HG03064 (cell line): ENCODE data around the gene RARRES2.
A peak's percentile ranks its signal among the peaks of the same experiment; 100 is the strongest.

ENCODE experiments used
- ATAC-seq: cut with Tn5 transposase; IDR thresholded peaks from one replicate; pipeline ENCODE4 v1.9.1; 2021; ENCODE audit warnings: low read depth; ENCODE audit not compliant: unreplicated experiment

Gene RARRES2

GRCh38 chr7:150377635-150378034 is 36.2 kb upstream of the RARRES2 start:
- ATAC-seq: no peak

DNA sequence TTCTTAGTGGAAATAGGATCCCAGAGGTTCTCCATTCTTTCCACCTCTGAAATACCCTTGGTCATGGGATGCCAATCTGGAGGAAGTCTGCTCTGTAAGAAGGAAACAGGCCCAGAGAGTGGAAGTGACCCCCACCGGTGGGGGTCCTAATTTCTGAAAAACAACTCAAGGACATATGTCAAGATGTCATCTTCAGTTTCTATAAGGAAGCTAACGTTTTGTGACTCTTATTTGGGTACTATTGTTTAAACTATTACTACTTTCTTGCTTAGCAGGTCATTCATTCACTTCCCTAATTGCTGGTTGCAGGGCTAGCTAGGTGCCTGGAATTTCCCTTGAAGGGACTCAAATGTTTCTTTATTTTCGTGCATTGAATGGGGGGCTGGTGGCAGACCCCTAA is 35.8 kb upstream of the RARRES2 start:
- no peak for ATAC-seq

DNA sequence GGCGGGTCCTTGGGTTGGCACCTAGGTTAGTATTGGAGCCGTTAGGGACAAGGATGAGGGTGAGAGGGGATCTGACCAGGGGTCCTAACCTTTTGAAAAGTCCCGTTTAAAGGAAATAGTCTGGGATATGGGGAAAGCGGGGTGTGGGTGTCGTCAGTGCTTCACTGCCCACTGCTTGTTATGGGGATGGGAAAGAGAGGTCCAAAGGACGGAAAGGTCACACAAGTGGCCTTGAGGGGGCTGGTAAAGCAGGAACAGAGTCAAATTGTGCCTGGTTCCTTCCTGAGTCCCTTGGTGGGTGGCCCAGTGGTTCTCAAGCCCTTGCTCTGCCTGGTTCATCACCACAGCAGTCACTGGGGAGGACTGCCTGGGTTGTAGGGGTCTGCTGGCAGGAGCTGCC is 35.1 kb upstream of the RARRES2 start:
- no peak for ATAC-seq

GRCh38 chr7:150375662-150376521 is 34.5 kb upstream of the RARRES2 start:
- ATAC-seq: no peak

DNA sequence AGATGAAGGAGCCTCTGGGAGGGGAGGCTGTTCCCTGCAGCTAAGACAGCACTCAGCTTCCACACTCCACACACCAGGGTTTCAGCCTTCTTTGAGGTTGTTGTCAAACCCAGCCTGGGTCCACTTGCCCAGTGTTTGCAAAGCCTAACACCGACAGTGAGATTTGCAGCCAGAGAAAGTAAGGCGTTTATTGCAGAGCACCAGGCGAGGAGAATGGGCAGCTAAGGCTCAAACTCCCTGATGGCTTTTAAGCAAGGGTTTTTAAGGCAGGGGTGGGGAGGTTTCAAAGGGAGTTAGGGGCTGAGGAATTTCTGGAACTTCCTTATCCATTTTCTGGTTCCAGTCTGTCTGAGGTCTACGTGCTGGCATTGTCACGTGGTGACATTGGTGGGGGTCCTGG is 33.0 kb upstream of the RARRES2 start:
- no peak for ATAC-seq

GRCh38 chr7:150374026-150374425 is 32.6 kb upstream of the RARRES2 start:
- ATAC-seq: no peak

DNA sequence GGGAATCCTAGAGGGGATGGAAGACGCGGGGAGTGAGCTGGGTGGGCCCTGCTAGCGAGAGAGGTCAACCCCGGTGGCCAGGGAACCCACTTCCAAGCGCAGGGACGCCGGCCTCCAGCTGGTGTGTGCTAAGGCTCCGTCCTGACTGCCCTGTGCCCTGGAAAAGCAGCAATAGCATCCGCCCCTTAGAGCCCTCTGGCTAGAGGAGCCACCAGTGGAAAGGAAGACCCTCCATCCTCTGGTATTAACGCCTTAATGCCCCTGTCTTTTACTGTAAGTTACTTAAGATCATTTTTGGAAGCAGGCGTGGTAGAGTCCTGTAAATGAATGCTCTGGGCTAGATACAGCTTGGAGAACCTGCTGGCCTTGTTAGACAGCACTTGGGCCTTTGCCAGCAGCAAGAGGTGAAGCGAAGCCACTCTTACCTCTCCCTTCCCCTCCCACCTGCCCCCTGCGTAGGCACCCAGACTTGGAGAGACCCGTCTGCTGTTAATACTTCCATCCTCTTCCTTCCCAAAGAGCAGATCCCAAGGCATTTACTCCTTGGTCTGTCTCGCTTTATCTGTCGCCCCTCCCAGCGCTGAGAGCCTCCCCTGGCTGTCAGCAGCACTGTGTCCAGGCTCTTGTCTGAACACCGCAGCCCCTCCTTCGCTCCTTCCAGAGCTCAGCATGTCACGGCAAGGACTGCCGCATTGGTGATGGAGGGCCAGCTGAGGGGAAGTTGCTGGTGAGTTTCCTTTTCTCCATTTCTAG is 31.8 kb upstream of the RARRES2 start:
- no peak for ATAC-seq

GRCh38 chr7:150372271-150373048 is 31.0 kb upstream of the RARRES2 start:
- ATAC-seq: no peak

- ATAC-seq: no peak
These were observed 30.5 kb upstream of the RARRES2 start for GRCh38 chr7:150371996-150372270.

DNA sequence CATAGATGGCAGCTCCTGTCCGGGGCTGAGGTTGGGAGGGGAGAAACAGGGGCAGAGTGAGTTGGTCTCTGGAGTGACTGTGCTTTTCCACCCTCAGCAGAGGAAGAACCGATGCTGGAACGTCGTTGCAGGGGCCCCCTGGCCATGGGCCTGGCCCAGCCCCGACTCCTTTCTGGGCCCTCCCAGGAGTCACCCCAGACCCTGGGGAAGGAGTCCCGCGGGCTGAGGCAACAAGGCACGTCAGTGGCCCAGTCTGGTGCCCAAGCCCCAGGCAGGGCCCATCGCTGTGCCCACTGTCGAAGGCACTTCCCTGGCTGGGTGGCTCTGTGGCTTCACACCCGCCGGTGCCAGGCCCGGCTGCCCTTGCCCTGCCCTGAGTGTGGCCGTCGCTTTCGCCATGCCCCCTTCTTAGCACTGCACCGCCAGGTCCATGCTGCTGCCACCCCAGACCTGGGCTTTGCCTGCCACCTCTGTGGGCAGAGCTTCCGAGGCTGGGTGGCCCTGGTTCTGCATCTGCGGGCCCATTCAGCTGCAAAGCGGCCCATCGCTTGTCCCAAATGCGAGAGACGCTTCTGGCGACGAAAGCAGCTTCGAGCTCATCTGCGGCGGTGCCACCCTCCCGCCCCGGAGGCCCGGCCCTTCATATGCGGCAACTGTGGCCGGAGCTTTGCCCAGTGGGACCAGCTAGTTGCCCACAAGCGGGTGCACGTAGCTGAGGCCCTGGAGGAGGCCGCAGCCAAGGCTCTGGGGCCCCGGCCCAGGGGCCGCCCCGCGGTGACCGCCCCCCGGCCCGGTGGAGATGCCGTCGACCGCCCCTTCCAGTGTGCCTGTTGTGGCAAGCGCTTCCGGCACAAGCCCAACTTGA is 29.9 kb upstream of the RARRES2 start:
- no peak for ATAC-seq

DNA sequence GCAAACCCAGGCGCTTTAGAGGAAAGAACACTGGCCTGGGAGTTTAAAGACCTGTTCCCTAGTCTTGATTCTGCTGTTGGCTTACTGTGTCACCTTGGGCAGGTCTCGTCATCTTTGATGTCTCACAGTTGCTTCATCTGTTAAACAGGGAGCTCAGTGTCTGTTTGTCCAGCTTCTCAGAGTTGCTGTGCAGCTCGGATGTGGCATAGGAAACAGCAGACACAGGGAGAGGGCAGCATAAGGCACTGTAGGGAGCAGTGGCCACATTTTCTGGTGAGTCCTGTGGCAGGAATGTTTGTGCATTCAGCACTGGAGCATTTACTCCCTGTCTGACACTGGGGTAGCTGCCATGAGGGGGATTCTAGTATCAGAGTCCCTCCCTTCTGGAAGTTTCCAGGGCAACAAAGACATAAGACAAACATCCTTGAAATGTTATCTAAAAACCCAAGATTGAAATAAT is 29.2 kb upstream of the RARRES2 start:
- no peak for ATAC-seq

DNA sequence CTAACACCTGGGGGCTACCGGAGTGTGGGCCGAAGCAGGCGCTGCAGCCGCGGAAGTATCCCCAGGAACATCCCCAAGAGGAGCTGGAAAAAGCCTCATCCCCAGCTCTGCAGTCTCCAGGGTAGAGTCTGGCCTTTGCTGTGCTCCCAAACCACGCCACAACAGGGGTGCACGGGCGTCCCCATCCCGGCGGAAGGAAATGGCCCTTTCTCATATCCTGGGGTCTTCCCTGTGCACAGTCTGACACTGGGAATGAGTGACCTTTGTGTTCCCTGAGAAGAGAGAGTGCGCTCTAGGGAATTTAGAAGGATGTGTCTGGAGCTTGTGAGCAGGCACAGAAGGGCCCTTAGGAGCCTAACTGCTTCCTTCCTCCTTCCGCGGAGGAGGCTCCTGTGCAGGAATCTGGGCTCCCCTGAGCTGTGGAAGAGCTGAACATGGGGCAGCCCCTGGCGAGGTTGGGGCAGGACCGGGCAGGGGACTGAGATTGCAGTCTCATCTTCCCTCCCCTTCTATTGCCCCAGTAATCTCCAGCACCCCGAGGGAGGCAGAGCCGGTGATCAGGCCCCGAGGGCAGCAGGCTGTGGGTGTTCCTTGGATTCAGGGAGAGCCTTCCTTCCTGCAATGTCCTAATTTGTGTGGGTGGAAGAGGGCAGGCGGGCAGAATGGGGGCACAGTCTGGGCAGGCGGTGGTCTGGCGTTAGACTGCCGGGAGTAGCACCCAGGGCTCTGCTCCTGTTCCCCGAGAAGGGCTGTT is 28.5 kb upstream of the RARRES2 start:
- no peak for ATAC-seq

DNA sequence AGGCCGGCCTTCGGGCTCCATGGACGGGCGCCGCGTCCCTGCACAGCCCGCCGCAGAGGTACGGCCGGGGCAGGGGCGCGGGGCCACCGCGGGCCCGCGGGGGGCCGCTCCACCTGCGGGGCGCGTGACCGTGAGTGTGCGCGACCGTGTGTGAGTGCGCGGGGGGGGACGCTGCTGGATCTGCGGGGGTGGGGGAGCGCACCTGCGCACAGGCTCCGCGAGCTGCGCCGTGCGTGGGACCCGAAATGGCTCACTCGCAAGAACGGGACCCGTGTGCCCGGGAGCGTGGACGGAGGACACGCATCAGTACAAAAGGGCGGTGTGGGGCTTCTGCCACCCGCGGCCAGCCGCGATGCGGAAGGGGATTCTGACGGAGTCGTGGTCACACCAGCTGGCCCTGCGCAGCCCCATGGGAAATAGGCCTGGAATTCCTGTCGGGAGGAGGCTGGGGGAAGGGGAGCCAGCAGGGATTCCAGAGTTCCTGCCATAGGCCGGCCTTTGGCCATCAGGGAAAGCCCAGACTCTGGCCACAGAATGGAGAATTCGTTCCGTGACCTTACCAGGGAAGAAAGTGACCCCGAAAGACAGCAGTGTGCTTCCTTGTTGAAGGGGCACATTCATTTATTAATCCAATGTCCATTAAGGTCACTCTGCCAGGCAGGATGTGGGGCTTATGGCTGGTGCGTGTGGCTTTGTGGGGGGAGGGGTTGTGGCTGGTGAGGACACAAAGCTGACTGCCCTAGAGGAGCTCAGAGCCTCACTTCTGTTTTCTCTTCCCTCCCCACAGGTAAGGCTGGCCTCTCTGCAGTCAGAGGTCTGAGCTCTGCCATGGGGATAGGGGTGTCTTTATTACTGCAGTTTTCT is 27.7 kb upstream of the RARRES2 start:
- ATAC-seq: peak; percentile 39

DNA sequence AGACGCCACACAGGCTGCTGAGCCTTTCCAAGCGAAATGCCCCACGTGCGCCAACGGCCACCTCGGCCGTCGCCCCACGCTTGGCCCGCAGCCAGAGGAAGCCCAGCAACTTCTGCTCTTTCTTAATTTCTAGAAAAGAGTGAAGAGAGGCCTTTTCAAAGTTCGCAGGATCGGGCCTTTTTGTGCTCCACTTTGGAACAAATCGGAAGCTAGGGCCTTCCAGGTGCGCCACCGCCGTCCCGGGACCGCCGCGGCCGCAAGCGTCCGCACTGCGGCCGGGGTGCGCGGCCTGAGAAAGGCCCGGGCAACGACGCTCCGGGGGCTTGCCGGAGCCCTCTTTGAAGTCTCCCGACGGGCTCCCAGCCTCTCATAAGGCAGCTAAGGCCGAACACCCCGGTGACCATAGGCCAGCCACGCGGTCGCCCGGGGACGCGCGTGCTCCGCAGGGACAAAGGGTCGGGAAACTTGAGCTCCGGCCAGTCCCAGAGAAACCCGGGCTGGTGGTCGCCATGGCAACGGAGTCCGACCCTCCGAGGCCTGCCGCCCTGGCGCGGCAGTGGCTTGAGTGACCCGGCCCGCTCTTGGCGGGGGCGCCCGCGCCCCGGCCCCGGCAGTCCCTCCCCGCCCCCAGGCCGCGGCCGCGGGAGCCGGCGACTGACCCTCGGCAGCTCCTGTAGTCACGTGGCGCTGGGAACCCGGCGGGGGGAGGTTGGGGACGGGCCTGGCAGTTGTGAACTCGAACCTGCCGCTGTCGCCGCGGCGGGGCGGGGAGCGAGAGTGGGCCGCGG is 26.9 kb upstream of the RARRES2 start, which contains the start of gene REPIN1:
Gene REPIN1, plus strand, starts transcription at position 727 of the 788 bp plus-strand sequence. CDS start 890 bp downstream, outside the sequence.
- peak; percentile 49 for ATAC-seq

DNA sequence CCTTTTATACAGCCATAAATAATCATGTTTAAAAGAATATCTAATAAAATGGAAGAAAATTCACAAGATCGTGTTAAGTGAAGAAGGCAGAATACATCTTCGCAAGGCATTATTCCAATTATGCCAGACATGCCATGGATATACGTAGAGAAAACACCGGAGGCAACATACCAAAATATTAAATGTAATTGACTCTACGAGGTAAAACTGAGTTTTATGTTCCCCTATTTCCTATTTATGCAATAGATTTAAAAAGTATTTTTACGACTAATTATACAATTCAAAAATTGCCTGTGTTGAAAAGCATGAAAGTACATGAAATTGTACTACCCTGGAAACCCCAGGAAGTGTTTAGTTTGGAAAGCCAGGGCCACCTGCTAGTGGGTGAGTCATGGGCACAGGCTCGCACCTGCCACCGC is 26.3 kb upstream of the RARRES2 start:
- no peak for ATAC-seq

GRCh38 chr7:150365673-150366398 is 24.4 kb upstream of the RARRES2 start:
- ATAC-seq: no peak

DNA sequence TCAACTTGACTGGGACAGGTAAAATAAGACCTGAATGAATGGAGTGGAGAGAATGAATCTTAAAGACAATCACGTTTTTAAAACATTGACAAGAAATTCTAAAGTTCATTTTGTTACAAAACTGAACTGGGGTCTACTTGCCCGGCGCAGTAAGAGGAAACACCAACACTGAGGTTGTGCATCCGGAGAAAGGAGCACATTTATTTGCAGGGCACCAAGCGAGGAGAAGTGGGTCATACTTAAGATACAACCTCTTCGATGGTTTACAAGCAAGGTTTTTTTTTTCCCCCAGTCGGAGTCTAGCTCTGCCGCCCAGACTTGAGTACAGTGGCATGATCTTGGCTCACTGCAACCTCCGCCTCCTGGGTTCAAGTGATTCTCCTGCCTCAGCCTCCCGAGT is 23.8 kb upstream of the RARRES2 start:
- ATAC-seq: no peak
